Upper lobe of left lung (tissue), 4 donors: ENCODE measurements around the gene TAGLN2.

Source experiments
- CTCF ChIP-seq, 6 experiments: fragments of 450-650 bp in 4 of 6; fragments of 200-600 bp in 2 of 6; sonication (generic) in 2 of 6; IDR thresholded peaks; one replicate each; pipeline ENCODE4 v1.5.1; 2016 to 2019; ENCODE audit warnings: antibody characterized with exemption in 6 of 6
- EP300 ChIP-seq, 4 donors: sonication (generic); formaldehyde crosslinking; IDR thresholded peaks; one replicate each; pipeline ENCODE4 v1.5.1; 2017; ENCODE audit warnings: antibody characterized with exemption in 4 of 4, control low read depth in 2 of 4
- POLR2A ChIP-seq, 4 donors: fragments of 450-650 bp; IDR thresholded peaks; one replicate each; pipeline ENCODE4 v1.5.1; 2016 to 2017; ENCODE audit warnings: antibody characterized with exemption in 4 of 4, mild to moderate bottlenecking in 2 of 4

- TF ChIP-seq CTCF (IDR thresholded peaks at IDR 0.05) (no peak), POLR2A (IDR thresholded peaks at IDR 0.05) (no peak), EP300 (IDR thresholded peaks at IDR 0.05) (no peak)
Measured at GRCh38 chr1:159939678-159940002, 14.3 kb upstream of the TAGLN2 start.
